IPS-18a (cell line): ENCODE data around the gene SLC25A18.
A peak's percentile ranks its signal among the peaks of the same experiment; 100 is the strongest.
"Not testable (repeated sequence)": the region's sequence is repeated elsewhere in the genome, so short reads cannot be mapped to it uniquely, and the experiment has no call there.

Experiments
- H3K27ac ChIP-seq: one replicate; pipeline ENCODE4 v1.5.1; 2013; ENCODE audit warnings: low read length
- H3K27me3 ChIP-seq: one replicate; pipeline ENCODE4 v1.6.1; 2013; ENCODE audit warnings: mild to moderate bottlenecking, low read length; ENCODE audit not compliant: control insufficient read depth, insufficient read depth
- H3K36me3 ChIP-seq: one replicate; pipeline ENCODE4 v1.6.1; 2013; ENCODE audit warnings: low read depth, low read length; ENCODE audit not compliant: control insufficient read depth
- H3K4me1 ChIP-seq: one replicate; pipeline ENCODE4 v1.6.1; 2013; ENCODE audit warnings: low read depth, low read length; ENCODE audit not compliant: control insufficient read depth
- H3K4me3 ChIP-seq: one replicate; pipeline ENCODE4 v1.5.1; 2013; ENCODE audit warnings: low read length
- H3K9ac ChIP-seq: one replicate; pipeline ENCODE4 v1.6.1; 2013; ENCODE audit warnings: mild to moderate bottlenecking, low read length, moderate library complexity
- H3K9me3 ChIP-seq: one replicate; pipeline ENCODE4 v1.6.1; 2013; ENCODE audit warnings: low read depth, low read length; ENCODE audit not compliant: control insufficient read depth

SLC25A18 gene, protein sequence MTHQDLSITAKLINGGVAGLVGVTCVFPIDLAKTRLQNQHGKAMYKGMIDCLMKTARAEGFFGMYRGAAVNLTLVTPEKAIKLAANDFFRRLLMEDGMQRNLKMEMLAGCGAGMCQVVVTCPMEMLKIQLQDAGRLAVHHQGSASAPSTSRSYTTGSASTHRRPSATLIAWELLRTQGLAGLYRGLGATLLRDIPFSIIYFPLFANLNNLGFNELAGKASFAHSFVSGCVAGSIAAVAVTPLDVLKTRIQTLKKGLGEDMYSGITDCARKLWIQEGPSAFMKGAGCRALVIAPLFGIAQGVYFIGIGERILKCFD

DNA sequence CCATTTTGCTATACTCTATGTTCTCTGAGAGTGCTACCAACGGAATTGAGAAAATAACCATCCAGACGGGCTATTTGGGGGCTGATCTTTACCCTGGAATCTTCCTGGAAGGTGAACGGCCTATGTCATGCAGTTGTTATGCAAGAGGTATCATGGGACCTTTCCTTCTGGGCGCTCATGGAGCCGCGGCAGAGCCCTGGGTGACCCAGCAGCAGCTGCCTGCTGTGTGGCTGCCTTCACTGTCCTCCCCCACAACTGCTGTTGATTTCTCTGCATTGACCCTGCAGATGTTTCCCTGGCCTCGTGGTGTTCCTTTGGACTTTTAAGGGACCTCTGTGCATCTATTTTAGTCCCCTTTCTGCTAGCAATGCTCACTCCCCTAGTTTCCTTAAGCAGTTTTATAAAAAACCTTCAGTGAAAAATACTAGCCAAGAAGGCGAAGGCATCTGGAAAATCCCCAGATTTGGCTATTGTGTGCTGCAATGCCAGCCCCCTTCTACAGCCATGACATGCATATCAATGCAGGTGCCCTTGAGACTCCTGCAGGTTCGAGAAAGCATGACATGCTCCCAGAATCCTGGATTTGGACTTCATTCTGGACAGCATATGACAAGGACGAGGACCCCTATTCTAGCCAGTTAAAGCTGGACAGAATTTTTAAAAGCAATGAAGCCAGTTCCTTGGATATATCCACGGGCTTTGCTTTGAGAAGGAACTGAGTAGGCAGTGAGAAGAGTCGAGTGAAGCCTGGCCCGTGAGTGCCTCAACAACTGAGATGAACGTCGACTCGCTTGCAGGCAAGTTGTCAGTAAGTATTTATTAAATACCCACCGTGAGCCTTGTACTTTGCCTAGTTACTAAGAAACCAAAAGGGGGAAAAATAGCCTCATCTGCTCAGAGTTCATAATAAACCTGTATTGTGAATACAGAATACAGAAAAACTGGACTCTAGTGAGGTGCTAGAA, at the start of gene SLC25A18:
SLC25A18 (plus strand) TSS at position 593 of the 965 bp plus-strand sequence. CDS start 16,447 bp downstream, outside the sequence.
- peak within 1 kb of the TSS; percentile 94 for H3K27ac ChIP-seq
- H3K9ac ChIP-seq = peak within 1 kb of the TSS; percentile 76
- peak within 1 kb of the TSS; percentile 45 for H3K4me3 ChIP-seq

GRCh38 chr22:17513612-17514011, 49.7 kb upstream of the SLC25A18 start:
- no peaks in the 10 kb centered on the region for H3K4me1 ChIP-seq
- H3K27me3 ChIP-seq = no peaks in the 10 kb centered on the region
- peaks cover 52% of the 10 kb centered on the region for H3K36me3 ChIP-seq

More for the DNA sequence above, at the start of gene SLC25A18:
- Histone ChIP-seq H3K4me1 (peaks cover 22% of the 10 kb centered on the region), H3K9me3 (no peaks in the 10 kb centered on the region), H3K36me3 (peaks cover 17% of the 10 kb centered on the region), H3K27me3 (no peaks in the 10 kb centered on the region)

DNA sequence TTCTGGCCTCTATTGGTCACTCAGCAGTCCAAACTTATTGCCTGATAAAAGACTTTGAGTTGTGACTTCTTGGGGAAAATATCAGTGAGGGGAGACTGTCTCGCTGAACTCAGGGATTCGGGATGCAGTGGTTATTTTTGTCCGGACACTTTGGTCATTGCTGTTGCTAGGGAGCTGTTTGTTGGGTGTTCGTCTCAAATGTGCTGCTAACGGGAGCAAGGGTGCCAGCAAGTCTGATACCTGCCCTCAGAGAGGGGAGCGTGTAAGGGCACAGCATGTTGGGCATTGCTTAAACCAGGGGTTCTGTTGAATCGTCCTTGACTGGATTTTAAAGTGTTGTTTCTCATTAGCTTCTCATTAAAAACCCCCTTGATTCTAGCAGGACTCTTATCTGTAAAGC, 49.2 kb upstream of the SLC25A18 start:
- Histone ChIP-seq H3K4me3 (no peak overlapping the region), H3K27me3 (no peaks in the 10 kb centered on the region), H3K36me3 (peaks cover 48% of the 10 kb centered on the region), H3K9ac (no peak overlapping the region), H3K27ac (no peak overlapping the region), H3K4me1 (no peaks in the 10 kb centered on the region), H3K9me3 (no peaks in the 10 kb centered on the region)

More at GRCh38 chr22:17513612-17514011, 49.7 kb upstream of the SLC25A18 start:
- no peaks in the 10 kb centered on the region for H3K9me3 ChIP-seq
- H3K27ac ChIP-seq = no peak overlapping the region
- H3K4me3 ChIP-seq = no peak overlapping the region
- H3K9ac ChIP-seq = no peak overlapping the region

DNA sequence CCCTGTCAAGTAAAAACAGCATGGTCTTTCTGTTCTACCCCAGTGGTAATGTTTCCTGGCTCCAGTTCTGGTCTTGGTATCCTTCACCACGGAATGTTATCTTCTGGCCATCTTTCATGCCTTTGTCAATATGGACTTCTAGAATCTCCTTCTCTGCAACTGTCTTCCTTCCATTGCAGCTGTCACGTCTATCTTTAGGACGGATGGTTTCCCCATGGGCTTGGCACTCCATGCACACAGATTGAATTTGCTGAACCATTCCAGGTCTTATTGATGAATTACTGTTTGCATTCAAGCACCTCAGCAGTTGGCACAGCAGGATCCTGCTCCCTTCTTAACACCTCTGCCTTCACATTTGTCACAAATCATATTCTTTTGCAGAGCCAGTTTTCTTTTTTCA, 44.9 kb upstream of the SLC25A18 start:
- Histone ChIP-seq H3K9ac (no peak overlapping the region), H3K4me3 (no peak overlapping the region), H3K9me3 (no peaks in the 10 kb centered on the region), H3K4me1 (no peaks in the 10 kb centered on the region), H3K27ac (no peak overlapping the region), H3K27me3 (no peaks in the 10 kb centered on the region), H3K36me3 (peaks cover 18% of the 10 kb centered on the region)

GRCh38 chr22:17521971-17522370, 41.3 kb upstream of the SLC25A18 start:
- H3K27ac ChIP-seq, H3K4me3 ChIP-seq, H3K4me1 ChIP-seq, H3K9ac ChIP-seq, H3K27me3 ChIP-seq, H3K9me3 ChIP-seq: not testable (repeated sequence)
- peaks cover 37% of the 10 kb centered on the region for H3K36me3 ChIP-seq

DNA sequence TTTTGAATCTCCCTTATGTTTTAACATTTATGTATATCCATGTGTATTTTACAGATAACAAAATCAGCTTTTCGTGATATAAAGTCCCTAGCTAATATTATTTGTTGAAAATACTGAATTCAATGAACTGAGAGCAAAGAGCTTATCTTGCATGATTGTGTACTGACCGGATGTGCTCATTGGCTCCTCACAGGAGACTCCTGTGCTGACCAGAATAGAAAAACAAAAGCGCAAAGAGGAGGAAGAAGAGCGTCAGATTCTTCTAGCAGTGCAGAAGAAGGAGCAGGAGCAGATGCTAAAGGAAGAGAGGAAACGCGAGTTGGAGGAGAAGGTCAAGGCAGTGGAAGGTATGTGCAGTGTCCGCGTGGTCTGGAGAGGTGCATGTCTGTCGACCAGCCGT, 39.4 kb upstream of the SLC25A18 start:
- no peaks in the 10 kb centered on the region for H3K9me3 ChIP-seq
- H3K4me1 ChIP-seq = no peaks in the 10 kb centered on the region
- no peak overlapping the region for H3K9ac ChIP-seq
- no peaks in the 10 kb centered on the region for H3K27me3 ChIP-seq
- peaks cover 36% of the 10 kb centered on the region for H3K36me3 ChIP-seq
- H3K4me3 ChIP-seq = no peak overlapping the region
- no peak overlapping the region for H3K27ac ChIP-seq

- no peaks in the 10 kb centered on the region for H3K27me3 ChIP-seq
- no peaks in the 10 kb centered on the region for H3K4me1 ChIP-seq
- H3K27ac ChIP-seq = no peak overlapping the region
- H3K9me3 ChIP-seq = no peaks in the 10 kb centered on the region
- no peak overlapping the region for H3K4me3 ChIP-seq
- peaks cover 46% of the 10 kb centered on the region for H3K36me3 ChIP-seq
- no peak overlapping the region for H3K9ac ChIP-seq
Measured at GRCh38 chr22:17536269-17536668, 27.0 kb upstream of the SLC25A18 start.

- no peak overlapping the region for H3K27ac ChIP-seq
- H3K36me3 ChIP-seq = peaks cover 54% of the 10 kb centered on the region
Measured at GRCh38 chr22:17537155-17537554, 26.1 kb upstream of the SLC25A18 start.

DNA sequence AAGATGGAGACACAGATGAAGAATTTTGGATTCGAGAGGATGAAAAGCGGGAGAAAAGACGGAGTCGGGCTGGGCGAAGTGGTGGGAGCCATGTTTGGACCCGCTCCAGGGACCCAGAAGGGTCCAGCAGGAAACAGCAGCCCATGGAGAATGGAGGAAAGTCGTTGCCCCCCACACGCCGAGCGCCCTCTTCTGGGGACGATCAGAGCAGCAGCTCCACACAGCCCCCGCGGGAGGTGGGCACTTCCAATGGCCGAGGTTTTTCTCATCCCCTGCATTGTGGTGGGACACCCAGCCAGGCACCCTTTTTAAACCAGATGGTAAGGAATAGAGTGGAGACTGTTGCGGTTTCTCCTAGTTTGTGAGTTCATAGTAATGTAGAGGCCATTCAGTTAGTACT, 22.8 kb upstream of the SLC25A18 start:
- H3K4me3 ChIP-seq = no peak overlapping the region
- H3K9ac ChIP-seq = no peak overlapping the region
- peaks cover 79% of the 10 kb centered on the region for H3K36me3 ChIP-seq
- no peak overlapping the region for H3K27ac ChIP-seq
- H3K4me1 ChIP-seq = no peaks in the 10 kb centered on the region
- no peaks in the 10 kb centered on the region for H3K27me3 ChIP-seq
- H3K9me3 ChIP-seq = no peaks in the 10 kb centered on the region

More at GRCh38 chr22:17537155-17537554, 26.1 kb upstream of the SLC25A18 start:
- Histone ChIP-seq H3K9me3 (no peaks in the 10 kb centered on the region), H3K9ac (no peak overlapping the region), H3K27me3 (no peaks in the 10 kb centered on the region), H3K4me3 (no peak overlapping the region), H3K4me1 (no peaks in the 10 kb centered on the region)

GRCh38 chr22:17541476-17541875, 21.8 kb upstream of the SLC25A18 start:
- H3K9ac ChIP-seq = no peak overlapping the region
- H3K4me1 ChIP-seq = no peaks in the 10 kb centered on the region
- no peak overlapping the region for H3K4me3 ChIP-seq
- no peaks in the 10 kb centered on the region for H3K27me3 ChIP-seq
- no peak overlapping the region for H3K27ac ChIP-seq
- peaks cover 81% of the 10 kb centered on the region for H3K36me3 ChIP-seq
- H3K9me3 ChIP-seq = no peaks in the 10 kb centered on the region

DNA sequence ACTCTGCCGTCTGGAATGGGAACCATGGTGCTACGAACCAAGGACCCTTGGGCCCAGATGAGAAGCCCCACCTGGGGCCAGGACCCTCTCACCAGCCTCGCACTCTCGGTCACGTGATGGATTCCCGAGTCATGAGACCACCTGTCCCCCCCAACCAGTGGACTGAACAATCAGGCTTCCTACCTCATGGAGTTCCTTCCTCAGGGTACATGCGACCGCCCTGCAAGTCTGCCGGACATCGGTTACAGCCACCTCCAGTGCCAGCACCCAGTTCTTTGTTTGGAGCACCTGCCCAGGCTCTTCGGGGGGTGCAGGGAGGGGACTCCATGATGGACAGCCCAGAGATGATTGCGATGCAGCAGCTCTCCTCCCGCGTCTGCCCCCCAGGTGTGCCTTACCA, 20.8 kb upstream of the SLC25A18 start:
- no peaks in the 10 kb centered on the region for H3K27me3 ChIP-seq
- H3K4me3 ChIP-seq = no peak overlapping the region
- no peaks in the 10 kb centered on the region for H3K4me1 ChIP-seq
- no peak overlapping the region for H3K27ac ChIP-seq
- H3K9me3 ChIP-seq = no peaks in the 10 kb centered on the region
- peaks cover 72% of the 10 kb centered on the region for H3K36me3 ChIP-seq
- H3K9ac ChIP-seq = no peak overlapping the region
